Hepatocyte (in vitro differentiated cells): Measurements from ENCODE around the gene TXNRD1. TPM values are rescaled to one million over a fixed set of nuclear protein-coding genes. Genes with fewer than 3 reads are reported as not detected.
"Not testable (repeated sequence)": the region's sequence is repeated elsewhere in the genome, so short reads cannot be mapped to it uniquely, and the experiment has no call there.

Source experiments
- DNase-seq: peaks from one replicate; pipeline ENCODE4 v3.0.0-alpha.2; 2016; ENCODE audit warnings: low spot score
- H2AFZ ChIP-seq: fragments of 200-600 bp; sonication (generic); 2 replicates; pipeline ENCODE4 v1.6.0; 2016; ENCODE audit warnings: antibody characterized with exemption, mild to moderate bottlenecking
- H3K27ac ChIP-seq: fragments of 200-600 bp; sonication (generic); 2 replicates; pipeline ENCODE4 v1.5.1; 2016; ENCODE audit warnings: mild to moderate bottlenecking
- H3K27me3 ChIP-seq: fragments of 200-600 bp; sonication (generic); 2 replicates; pipeline ENCODE4 v1.6.1; 2016
- H3K36me3 ChIP-seq: fragments of 200-600 bp; sonication (generic); replicated peaks from 2 replicates; pipeline ENCODE4 v1.5.1; 2016; ENCODE audit warnings: low read depth; ENCODE audit not compliant: insufficient read depth
- H3K4me1 ChIP-seq: fragments of 200-600 bp; sonication (generic); 2 replicates; pipeline ENCODE4 v1.5.1; 2016; ENCODE audit warnings: mild to moderate bottlenecking, moderate library complexity; ENCODE audit not compliant: insufficient read depth
- H3K4me2 ChIP-seq: fragments of 200-600 bp; sonication (generic); 2 replicates; pipeline ENCODE4 v1.6.0; 2016
- H3K4me3 ChIP-seq: fragments of 200-600 bp; sonication (generic); 2 replicates; pipeline ENCODE4 v1.5.1; 2016; ENCODE audit warnings: mild to moderate bottlenecking
- H3K79me2 ChIP-seq: fragments of 200-600 bp; sonication (generic); 2 replicates; pipeline ENCODE4 v1.6.0; 2017; ENCODE audit warnings: mild to moderate bottlenecking
- H3K9me2 ChIP-seq: fragments of 200-600 bp; sonication (generic); replicated peaks from 2 replicates; pipeline ENCODE4 v1.6.0; 2017; ENCODE audit warnings: mild to moderate bottlenecking; ENCODE audit not compliant: insufficient read depth
- H3K9me3 ChIP-seq: fragments of 200-600 bp; sonication (generic); 2 replicates; pipeline ENCODE4 v1.5.1; 2016; ENCODE audit warnings: low read depth, mild to moderate bottlenecking
- H4K20me1 ChIP-seq: fragments of 200-600 bp; sonication (generic); 2 replicates; pipeline ENCODE4 v1.6.0; 2016; ENCODE audit warnings: mild to moderate bottlenecking; ENCODE audit not compliant: insufficient read depth, poor library complexity, severe bottlenecking
- CTCF ChIP-seq: fragments of 200-600 bp; sonication (generic); IDR thresholded peaks from 2 replicates; pipeline ENCODE4 v1.5.1; 2016; ENCODE audit warnings: antibody characterized with exemption, mild to moderate bottlenecking; ENCODE audit not compliant: poor library complexity
- EZH2 ChIP-seq: fragments of 200-600 bp; sonication (generic); IDR thresholded peaks from 2 replicates; pipeline ENCODE4 v1.6.1; 2016; ENCODE audit warnings: antibody characterized with exemption, mild to moderate bottlenecking, borderline replicate concordance
- EZH2phosphoT487 ChIP-seq: fragments of 200-600 bp; sonication (generic); IDR thresholded peaks from one replicate; pipeline ENCODE4 v1.6.1; 2018; ENCODE audit warnings: antibody characterized with exemption, mild to moderate bottlenecking, low read depth, moderate library complexity; ENCODE audit not compliant: unreplicated experiment, severe bottlenecking
- WGBS: methylation state at CpG from one replicate; pipeline ENCODE4 v1.1.6; 2016; ENCODE audit warnings: low lambda C conversion rate; ENCODE audit errors: missing lambda C conversion rate; 5-methylcytosine and 5-hydroxymethylcytosine counted together
- polyA plus RNA-seq: library from polyadenylated mRNA; unstranded; fragments of >200 nt; fragmentation: Nextera tagmentation; extraction: Ambion mirVana; gene quantifications from 2 replicates; pipeline ENCODE4 v1.2.1, GENCODE V29; 2016
- total RNA-seq: library from RNA; depleted of rRNA; stranded (reverse); fragments of >200 nt; gene quantifications from 2 replicates; pipeline ENCODE4 v1.2.3, GENCODE V29; 2014

Gene TXNRD1
- total and polyA plus RNA-seq, 2 experiments from 2014 or later = 49.8 to 113 TPM

GRCh38 chr12:104172570-104172947 is 43.0 kb upstream of the TXNRD1 start:
- no peaks in the 10 kb centered on the region for H4K20me1 ChIP-seq
- no peak overlapping the region for H3K4me3 ChIP-seq
- no peaks in the 10 kb centered on the region for H3K27me3 ChIP-seq
- H3K4me2 ChIP-seq = no peak overlapping the region
- no peak overlapping the region for H2AFZ ChIP-seq
- H3K9me3 ChIP-seq = no peaks in the 10 kb centered on the region
- WGBS = 97% methylated on average over 6 of the region's 6 CpGs
- DNase-seq = no peak
- TF ChIP-seq EZH2phosphoT487 (no peak), CTCF (no peak), EZH2 (no peak)
- H3K4me1 ChIP-seq = peaks cover 4% of the 10 kb centered on the region
- H3K9me2 ChIP-seq = no peaks in the 10 kb centered on the region
- H3K27ac ChIP-seq = no peak overlapping the region
- H3K36me3 ChIP-seq = no peaks in the 10 kb centered on the region
- H3K79me2 ChIP-seq = no peaks in the 10 kb centered on the region

- 93% methylated on average over 5 of the region's 5 CpGs for WGBS
- not testable (repeated sequence) for H2AFZ ChIP-seq, H3K9me2 ChIP-seq, H4K20me1 ChIP-seq, H3K27me3 ChIP-seq, H3K79me2 ChIP-seq, H3K4me3 ChIP-seq, H3K9me3 ChIP-seq, H3K4me2 ChIP-seq, H3K36me3 ChIP-seq, DNase-seq, H3K27ac ChIP-seq
- H3K4me1 ChIP-seq = peaks cover 13% of the 10 kb centered on the region
These were observed 41.8 kb upstream of the TXNRD1 start for GRCh38 chr12:104173804-104174203.

- WGBS = 86% methylated on average over 10 of the region's 10 CpGs
- Histone ChIP-seq H3K4me2 (no peak overlapping the region), H3K4me1 (peaks cover 13% of the 10 kb centered on the region), H3K79me2 (no peaks in the 10 kb centered on the region), H3K9me2 (no peaks in the 10 kb centered on the region), H3K36me3 (no peaks in the 10 kb centered on the region), H3K27ac (no peak overlapping the region), H3K9me3 (no peaks in the 10 kb centered on the region), H4K20me1 (no peaks in the 10 kb centered on the region), H3K4me3 (no peak overlapping the region), H2AFZ (no peak overlapping the region), H3K27me3 (no peaks in the 10 kb centered on the region)
- TF ChIP-seq EZH2phosphoT487 = no peak
- no peak for TF ChIP-seq CTCF
- TF ChIP-seq EZH2 = no peak
- no peak for DNase-seq
These were observed 39.8 kb upstream of the TXNRD1 start for GRCh38 chr12:104175726-104176247.

- Histone ChIP-seq H3K9me3 (no peaks in the 10 kb centered on the region), H3K27ac (no peak overlapping the region), H3K79me2 (no peaks in the 10 kb centered on the region), H3K9me2 (no peaks in the 10 kb centered on the region), H3K27me3 (no peaks in the 10 kb centered on the region), H4K20me1 (no peaks in the 10 kb centered on the region), H2AFZ (no peak overlapping the region), H3K36me3 (no peaks in the 10 kb centered on the region), H3K4me3 (no peak overlapping the region), H3K4me2 (no peak overlapping the region), H3K4me1 (peaks cover 13% of the 10 kb centered on the region)
- no peak for DNase-seq
- TF ChIP-seq CTCF (no peak), EZH2phosphoT487 (no peak), EZH2 (no peak)
- WGBS = 55% methylated on average over 2 of the region's 2 CpGs
These were observed 38.3 kb upstream of the TXNRD1 start for GRCh38 chr12:104177336-104177662.
